Embryonic facial prominence (tissue), 1 donor: ENCODE measurements around the gene MDC1.
A peak's percentile ranks its signal among the peaks of the same experiment; 100 is the strongest.

Experiments
- DNase-seq: peaks from one replicate; pipeline ENCODE4 v3.0.0-alpha.2; 2016; ENCODE audit errors: extremely low spot score

Gene MDC1

DNA sequence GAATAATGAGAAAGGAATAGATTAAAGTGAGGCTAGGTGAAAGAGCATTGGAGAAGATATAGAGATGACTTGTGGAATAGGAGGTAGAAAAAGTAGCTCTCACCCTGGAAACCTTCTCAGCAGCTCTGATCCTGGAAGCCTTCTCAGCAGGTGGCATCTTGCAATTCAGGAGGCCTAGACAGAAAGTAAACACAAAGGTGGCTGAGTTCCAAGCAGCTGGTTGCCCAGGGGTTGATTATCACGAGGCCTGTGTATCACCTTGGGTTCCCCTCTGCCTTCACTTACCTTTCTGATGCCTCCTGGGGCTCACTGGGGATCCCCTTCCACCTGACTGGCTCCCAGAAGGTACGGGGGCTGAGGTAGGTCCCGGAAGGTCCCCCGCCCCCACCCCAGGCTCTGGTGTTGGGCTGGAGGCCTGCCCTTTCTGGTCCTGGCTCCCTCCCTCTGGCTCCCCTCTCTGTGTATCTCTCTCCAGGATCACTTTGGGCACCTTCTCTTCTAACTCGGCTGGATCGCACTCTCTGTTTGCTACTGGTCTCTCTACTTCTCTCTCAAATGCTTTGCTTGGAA, 9.7 kb downstream of the MDC1 start:
- no peak for DNase-seq

DNA sequence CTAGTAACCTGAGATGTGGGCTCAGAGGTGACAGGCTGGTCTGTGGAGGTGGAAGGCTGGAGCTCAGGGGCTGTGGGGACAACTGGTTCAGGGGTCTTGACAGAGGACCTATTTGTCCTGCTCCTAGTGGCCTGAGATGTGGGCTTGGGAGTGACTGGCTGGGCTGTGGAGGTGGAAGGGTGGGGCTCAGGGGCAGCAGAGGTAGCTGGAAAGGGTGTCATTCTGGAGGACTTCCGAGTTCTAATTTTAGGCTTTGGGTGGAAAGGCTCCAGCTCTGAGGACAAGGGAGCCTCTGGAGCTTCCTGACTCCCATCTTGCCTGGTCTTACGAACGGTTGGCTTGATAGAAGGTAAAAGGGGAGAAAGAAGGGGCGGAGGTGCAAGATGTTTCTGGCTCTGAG, 11.5 kb downstream of the MDC1 start:
- DNase-seq: no peak

DNA sequence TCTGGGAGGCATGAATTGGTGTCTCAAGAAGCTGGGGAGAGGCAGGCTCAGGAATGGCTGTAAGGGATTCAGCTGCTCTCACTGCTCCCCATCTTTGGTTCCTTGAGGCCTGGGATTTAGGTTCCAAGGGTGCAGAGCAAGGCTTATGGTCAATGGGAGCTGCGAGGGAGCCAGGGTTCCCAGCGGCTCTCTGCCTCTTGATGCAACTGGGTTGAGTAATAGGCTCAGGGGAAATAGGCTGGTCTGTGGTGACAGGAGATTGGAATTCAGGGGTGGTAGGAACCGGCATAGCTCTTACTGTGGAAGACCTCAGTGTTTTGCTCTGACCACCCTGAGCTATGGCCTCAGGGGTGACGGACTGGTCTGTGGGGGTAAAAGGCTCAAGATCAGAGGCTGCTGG, 13.3 kb downstream of the MDC1 start:
- no peak for DNase-seq

DNA sequence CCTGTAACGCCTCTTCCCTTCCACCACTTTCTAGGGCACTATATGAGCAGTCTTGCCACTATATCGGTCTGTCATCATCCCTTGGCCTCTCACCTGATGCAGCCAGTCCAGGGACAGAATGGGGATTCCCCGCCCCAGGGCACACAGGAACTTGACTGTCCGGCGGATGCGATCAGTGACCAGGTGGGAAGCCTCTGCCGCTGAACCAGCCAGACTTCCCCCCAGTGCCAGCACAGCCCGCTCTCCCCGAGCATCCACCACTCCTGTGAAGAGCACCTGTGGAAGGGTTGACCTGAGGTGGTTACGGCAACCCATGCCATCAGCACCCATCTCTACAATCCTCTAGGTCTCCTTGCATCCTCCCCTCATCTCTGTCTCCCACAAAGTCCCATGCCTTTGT, 14.1 kb downstream of the MDC1 start:
- no peak for DNase-seq

DNA sequence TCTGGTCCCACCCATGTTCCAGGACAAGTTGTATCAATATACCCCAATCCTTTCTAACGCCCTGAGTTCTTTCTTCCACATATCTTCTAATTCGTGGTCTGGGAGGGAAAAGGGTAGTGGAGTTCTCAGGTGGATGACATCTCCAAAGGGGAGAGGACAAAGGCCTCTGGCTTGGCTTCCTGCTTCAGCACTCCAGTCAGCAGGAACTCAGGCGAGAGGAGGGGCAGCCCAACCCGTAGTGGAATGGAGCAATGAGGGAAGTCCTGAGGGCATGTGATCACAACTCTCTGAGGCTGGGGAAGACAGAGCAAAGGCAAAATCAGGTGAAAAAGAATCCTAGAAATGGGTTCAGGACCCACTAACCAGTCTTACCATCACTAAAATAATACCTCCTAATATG, 16.7 kb downstream of the MDC1 start:
- no peak for DNase-seq

DNA sequence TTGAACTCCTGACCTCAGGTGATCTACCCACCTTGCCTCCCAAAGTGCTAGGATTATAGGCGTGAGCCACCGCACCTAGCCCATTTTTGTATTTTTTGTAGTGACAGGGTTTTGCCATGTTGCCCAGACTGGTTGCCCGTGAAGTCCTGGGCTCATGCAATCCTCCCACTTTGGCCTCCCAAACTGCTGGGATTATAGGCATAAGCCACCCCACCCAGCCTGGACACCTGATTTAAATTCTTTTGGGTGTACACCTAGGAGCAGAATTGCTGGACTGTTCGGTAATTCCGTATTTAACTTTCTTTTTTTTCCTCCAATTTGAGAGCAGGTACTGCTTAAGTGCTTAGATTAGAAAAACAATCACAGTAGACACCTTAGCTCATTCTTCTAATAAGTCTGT, 20.6 kb downstream of the MDC1 start:
- no peak for DNase-seq

DNA sequence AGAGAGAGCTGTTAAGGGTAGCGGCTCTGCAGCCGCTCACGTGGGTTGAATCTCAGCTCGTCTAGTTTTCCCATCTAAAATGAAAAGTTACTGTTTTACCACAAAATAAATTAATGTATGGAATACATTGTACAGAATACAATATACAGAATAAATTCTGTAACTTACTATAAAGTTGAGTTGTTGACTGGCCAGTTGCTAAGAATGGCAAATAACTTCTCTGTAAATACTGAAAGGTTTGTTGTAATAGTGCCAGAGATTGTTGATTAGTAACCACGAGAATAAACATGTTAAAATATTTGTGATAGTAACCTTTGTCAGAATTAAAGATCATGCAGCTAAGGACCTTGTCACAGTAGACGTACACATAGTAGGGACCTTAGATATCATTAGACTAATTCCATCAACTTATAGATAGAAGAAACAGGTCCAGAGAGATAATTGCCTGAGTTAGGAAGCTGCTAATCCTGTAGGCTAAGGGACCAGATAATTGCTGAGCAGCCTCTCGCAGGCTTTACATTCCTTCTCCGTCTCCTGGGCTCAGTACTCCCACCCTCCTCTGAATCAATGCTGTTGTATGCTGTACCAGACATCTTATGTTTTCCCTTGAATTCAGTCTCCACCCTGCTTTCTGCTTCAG, 25.8 kb downstream of the MDC1 start:
- no peak for DNase-seq

DNA sequence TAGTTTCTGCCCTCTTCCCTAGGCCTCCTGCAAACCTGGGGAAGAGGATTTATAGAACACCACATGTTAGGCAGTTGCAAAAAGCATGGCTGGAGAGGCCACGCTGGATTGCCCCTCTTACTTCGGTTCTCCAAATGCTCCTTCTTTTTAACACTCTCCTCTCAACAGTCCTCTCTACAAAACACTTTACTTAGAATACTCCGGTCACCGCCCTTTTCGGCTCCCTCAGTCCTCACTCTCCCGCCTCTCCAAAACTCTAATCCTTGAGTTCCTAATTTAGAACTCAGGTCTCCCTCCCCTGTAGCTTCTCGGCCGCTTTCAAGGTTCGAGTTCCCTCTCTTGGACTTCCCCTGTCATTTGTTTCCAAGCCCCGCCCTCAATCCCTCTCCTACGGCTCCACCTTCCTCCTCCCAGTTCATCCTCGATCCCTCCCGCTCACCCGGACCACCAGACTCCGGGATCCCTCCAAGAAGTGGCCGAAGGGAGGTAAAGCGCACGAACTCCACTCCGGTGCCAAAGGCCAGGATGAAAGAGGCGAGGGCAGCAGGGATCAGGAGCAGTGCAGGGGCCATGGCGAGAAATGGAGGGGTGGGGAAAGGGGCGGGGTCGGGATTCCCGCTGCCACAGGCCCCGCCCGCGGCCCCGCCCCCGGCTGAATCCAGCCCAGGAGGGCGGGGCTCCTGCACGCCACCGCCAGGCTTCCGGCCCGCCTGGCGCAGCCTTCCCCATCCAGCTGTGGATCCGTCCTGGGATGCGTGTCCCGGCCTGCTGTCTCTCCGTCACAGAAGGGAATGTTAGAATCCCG, 26.5 kb downstream of the MDC1 start, which contains the start of gene NRM:
NRM (minus strand) TSS at position 582 of the 805 bp plus-strand sequence; CDS start at position 572, 10 bp downstream.
- DNase-seq: peak; percentile 75

DNA sequence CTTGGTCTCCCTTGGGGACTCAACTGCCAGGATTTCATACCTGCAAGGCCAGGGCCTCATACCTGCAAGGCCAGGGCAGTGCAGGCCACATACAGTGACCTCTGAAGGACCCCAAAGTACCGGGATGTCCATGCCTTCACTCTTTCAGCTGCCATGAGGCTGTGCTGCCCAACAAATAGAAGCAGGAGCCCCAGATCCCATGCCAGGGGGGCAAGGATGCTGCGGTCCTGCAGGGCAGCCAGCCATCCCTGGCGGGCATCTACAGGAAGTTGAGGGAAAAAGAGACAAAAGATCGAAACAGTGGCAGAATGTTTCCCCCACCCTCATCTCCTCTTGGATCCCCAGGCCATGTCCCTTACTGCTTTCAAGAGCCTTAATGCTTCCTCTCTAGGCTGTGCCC, 27.1 kb downstream of the MDC1 start:
- DNase-seq: no peak

DNA sequence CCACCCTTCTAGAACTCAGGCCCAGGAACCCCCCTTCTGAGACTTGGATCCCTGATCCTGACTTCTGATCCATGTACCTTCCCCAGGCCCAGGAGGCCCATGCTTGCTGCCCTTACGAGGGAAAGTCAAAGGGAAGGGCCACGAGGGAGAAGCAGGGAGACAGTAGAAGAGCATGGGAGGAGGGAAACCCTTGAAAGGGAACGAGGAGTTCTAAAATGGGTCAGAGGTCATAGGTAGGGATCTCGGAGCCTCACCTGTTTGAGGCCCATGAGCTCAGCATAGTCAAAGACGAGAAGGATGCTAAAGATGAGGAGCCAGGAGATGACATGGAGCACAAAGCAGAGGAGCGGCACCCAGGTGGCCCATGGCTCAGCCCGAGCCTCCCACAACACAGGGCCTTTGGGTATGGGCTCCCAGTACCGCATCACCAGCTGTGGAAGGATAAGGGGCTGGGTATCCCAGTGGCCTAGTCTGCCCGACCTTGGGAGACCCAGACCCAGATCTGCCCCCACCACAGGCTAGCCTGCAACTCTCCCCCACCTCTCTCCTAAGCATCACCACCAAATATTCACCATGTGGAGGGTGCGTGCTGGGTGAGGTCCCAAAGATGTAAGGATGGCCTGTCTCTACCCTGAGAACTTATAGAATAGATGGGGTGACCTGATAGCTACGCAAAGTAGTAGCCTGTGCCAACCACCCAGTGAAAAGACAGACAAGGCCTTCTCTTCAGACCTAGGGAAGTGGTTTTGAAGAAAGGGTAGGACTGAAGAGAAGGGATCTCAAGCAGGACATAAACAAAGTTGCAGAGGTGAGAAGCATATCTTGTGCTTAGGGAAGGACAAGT, 27.8 kb downstream of the MDC1 start:
- no peak for DNase-seq

DNA sequence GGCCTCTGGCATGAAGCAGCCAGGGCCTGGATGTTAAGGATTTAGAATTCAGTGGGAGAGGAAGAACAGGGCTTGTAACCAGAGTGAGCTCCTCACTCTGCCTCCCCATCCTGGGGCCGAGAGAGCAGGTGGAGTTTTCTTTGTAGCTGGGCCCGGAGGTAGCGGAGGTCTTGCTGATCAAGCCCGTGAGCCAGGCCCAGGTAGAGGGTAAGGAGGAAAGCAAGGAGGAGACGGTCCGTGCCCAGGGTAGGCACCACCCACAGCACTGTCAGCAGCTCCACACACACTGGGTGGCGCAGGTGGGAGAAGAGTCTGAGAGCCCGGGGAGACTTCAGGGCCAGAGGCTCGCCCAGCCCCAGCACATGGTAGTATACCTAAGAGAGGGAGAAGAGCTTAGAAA, 28.5 kb downstream of the MDC1 start:
- no peak for DNase-seq

DNA sequence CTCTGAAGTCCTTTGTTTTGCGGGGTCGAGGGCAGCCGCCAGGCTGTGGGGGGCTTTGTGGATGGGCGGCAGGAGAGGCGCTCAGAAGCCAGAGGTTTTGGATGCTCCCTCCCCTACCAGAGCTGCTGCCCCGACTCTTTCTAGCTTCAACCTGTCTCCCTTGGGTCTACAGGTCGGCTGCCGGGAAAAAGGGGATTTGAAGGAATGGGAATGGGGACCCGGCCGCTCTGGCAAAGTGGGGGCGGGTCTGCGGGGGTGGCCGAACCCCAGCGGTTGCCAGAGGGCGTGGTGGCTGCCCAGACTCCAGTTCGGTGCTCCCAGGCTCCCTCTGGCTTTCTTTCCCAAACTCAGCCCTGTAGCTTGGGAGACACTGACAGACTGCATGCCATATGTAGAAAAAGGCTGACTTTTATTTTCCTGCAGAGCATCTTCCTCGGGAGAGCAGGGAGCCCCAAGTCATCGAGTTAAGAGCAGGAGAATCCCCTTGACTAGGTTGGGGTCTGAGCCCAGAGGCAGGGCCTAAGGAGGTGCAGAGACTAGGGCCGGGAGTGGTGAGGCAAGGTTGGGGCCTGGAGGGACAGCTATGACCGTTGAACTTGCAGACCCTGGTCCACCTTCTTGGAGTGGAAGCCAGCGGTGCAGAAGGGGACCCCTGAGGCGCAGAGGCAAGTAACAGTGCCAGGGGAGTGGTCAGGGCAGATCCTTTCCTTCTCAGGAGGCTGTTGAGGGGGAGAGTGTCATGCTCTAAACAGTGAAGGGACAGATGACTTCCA, 29.2 kb downstream of the MDC1 start:
- no peak for DNase-seq

DNA sequence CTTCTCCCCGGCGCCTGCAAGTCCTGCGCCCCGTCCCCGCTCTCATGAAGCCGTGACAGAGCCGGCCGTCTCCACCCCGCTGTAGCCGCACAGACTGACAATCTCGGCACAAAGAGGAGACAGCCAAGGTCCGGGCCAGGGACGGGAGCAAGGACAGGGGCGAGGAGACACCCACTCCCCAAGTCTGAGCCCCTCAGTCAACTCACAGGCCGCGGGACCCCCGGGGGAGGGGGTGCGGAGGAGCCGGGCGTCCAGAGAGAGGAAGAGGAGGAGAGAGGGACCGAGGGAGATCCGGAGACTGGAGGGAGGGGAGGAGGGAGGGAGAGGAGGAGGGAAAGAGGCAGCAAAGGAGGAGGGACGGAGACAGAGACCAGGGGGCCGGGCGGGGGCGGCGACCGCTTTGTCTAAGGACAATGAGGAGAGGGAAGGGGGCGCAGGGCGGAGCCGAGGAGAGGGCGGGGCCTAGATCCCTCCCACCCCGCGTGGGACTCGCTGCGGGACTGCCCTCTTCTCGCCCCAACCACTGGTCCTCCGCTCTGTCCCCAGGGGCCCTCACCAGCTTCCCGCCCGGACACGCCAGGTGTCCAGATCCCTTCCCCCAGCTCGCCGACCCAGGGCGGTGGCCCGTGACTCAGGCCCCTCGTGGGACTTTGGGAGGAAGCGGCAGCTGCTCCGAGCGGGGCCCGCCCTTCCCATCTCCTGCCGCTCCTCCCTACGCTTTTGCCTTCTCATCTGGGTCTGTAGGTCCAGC, 30.0 kb downstream of the MDC1 start:
- DNase-seq: peak; percentile 88

DNA sequence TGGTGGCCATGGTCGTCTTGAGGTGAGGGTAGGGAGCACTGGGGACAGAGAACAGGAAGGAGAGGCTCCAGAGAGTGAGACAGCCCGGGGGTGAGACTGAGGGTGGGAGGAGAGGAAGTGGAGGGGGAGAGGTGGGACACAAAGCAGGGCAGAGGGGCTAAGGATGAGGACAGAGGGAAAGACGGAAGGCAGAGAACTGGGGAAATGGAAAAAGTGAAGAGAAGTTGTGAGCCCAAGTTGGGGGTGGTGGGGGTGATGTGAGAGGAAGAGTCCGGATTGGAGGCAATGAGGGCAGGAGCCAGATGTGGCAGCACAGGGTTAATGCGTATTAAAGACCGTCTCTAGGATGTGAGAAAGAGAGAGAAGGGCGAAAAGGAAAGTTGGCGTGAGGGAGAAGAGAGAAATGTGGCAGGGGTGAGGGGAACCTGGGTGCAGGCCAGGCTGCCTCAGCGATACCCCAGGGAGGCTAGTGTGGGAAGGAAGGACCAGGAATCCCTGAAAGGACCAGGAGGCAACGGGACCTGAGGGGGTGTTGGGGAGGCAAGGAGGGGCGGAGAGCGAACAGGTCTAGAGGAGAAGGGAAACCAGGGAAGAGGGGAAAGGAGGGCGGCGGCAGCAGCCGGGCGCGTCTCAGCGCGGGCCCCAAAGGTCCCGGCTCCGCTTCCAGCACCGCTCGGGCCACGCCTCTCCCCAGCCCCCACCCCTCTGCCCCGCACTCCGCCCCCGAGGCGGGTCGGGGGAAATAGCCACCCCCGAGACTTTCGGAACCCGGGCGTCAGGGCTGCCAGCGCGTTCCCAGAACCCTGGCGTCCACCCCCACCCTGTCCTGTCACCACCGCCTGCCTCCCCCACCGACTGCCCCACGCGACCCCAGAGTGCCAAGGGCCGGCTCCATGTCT, 30.8 kb downstream of the MDC1 start, which contains the start of gene PPP1R18:
PPP1R18 (minus strand) TSS at position 637 of the 899 bp plus-strand sequence; CDS start at position 10, 627 bp downstream.
- no peak for DNase-seq

DNA sequence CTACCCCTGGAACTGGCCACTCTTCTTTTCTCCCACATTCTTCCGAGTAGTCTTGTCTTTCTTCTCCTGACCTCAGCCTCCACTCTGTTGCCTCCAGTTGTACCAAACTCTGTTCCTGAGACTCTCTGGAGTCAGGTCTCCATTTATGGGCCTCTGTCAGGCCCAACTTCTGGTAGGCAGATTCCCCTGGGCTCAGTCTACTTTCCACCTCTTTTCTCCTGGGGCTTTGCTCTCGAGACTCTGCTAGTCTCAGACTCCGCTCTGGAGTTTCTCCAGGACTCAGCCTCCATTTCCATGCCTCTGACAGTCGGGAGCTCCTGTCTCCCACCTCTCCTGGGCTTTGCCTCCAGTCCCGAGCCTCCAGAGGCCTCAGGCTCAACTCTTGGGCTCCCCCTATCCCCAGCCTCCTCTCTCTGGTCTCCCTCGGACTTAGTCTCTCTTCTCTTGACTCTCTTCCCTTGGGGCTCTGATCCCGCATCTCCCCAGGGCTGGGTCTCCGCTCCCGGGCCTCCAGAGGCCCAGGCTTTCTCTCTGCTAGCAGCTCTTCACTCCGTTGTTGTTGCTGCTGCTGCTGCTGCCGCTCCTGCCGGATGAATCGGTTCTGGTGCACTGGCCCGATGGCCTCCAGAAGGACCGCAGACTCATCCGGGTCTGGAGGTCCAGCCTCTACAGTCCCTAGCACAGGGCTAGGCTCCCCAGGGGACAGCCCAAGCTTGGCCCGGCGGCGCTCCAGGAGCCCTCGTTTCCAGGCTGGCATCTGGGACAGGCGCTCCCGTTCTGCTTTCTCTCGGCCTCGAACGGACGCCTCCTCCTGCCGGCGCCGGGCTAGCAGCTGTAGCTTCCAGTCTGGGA, 31.7 kb downstream of the MDC1 start:
- DNase-seq: no peak

DNA sequence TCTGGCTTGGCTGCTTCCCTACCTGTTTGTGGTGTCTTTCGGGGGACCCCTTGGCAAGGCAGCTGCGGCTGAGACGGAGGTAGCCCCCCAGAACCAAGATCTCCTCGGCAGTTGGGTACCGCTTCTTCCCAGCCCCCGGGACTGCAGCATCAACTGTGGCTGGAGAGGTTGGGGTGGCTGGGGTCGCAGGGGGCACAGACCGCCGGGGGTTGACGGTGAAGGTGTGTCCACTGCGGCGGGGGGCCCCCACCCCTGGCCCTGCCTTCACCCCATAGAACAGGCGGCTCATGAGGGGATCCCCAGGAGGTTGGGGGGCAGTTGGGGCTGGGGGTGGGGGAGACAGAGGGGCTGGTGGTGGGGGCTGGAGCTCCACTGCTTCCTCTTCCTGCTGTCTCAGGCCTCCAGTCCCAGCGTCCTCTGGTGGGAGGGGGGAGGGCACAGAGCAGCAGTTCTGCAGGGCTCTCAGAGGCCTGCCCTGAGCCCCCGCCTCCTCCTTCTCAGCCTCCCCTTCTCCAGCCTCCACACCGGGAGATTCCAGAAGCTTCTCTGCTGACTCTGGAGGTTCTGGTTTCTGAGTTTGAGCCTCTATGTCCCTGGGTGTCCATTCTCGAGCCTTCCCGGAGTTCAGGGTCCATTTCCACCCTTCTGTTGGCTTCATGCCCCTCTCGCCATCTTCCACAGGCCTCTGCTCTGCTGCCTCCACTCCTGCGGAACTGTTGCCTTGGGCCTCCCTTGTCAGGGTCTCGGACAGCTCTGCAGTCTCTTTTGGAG, 32.5 kb downstream of the MDC1 start:
- no peak for DNase-seq

DNA sequence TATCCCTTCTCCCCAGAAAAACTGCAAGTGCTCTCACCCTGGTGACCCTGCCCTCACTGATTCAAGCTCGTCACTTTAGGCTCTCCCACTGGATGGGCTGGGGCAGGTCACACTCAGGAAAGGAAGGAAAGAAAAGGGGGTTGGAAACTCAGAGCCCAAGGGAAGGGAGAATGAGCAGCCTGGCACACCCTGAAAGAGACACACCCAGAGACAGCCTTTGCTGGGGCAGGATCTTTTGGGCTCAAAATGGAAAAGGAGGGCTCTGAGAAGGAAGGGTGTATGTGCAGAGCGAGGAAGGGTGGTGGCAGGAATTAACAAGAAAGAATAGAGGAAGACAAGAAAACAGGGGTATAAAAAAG, 33.1 kb downstream of the MDC1 start:
- no peak for DNase-seq
